Measurements from ENCODE around the gene WDPCP.

- no peak for TF ChIP-seq CTCF (IDR thresholded peaks at IDR 0.05)
- no peak for TF ChIP-seq POLR2A (IDR thresholded peaks at IDR 0.05)
Observed at GRCh38 chr2:63268946-63269345, 319.3 kb downstream of the WDPCP start.
